Left renal pelvis (tissue), 4 donors: ENCODE measurements around the gene ABHD2. TPM values are rescaled to one million over a fixed set of nuclear protein-coding genes. Genes with fewer than 3 reads are reported as not detected.

Experiments used
- DNase-seq, 4 donors: peaks; one replicate each; pipeline ENCODE4 v3.0.0-alpha.2; 2013; ENCODE audit warnings: low read depth in 4 of 4, low spot score in 3 of 4
- polyA plus RNA-seq, 4 donors: library from polyadenylated mRNA; unstranded; fragments of 120-200 nt; gene quantifications; one replicate each; pipeline ENCODE4 v1.2.1, GENCODE V29; 2013; ENCODE audit not compliant: insufficient read length in 4 of 4

ABHD2 gene
- polyA plus RNA-seq, 4 donors, result 28.2 to 40.0 (median 29.6) TPM

DNA sequence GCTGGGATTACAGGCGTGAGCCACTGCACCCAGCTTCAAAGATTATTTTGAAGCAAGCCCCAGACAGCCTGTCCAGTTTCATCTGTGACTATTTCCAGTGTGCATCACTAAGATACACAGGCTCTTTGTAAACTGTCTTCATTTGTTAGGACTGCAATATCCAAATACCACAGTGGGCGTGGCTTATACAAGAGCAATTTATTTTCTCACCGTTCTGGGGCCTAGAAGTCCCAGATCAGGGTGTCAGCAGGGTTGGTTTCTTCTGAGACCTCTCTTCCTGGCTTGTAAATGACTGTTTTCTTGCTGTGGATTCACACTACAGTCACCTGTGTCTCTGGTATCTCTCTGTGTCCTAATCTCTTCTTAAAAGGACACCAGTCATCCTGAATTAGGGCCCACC, 73.4 kb downstream of the ABHD2 start:
- no peak for DNase-seq

DNA sequence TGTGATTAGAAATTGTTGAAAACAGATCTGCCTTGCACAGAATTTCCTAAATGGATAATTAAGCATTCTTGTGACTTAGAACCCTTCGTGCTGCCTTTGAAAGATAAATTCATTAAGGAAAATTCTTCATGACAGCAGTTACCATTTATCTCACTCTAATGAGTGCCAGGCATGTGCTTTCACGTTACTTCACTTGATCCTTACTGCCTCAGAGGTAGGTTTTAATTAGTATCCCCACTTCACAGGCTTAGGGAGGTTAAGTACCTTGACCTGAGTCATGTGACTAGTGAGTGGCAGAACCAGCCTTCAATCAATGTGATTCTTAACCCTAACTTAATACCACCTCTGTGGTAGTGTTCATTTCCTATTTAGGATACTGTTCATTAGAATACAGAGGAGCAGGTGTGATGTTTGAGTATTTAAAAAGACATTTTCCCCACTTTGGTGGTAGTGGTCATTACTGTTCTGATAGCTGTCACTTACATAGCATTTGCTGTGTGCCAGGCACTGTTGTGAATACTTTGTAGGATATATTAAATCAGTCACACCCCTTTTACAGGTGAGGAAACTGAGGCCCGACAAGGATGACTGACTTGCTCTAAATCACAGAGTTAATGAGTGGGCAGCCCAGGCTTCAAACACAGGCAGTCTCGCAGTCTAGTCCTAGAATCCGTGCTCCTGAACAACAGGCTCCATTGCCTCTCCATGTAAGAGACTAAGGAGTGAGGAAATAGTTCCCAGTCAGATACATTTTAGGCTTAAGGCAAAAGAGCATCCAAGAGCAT, 75.2 kb downstream of the ABHD2 start:
- DNase-seq, result no peak

DNA sequence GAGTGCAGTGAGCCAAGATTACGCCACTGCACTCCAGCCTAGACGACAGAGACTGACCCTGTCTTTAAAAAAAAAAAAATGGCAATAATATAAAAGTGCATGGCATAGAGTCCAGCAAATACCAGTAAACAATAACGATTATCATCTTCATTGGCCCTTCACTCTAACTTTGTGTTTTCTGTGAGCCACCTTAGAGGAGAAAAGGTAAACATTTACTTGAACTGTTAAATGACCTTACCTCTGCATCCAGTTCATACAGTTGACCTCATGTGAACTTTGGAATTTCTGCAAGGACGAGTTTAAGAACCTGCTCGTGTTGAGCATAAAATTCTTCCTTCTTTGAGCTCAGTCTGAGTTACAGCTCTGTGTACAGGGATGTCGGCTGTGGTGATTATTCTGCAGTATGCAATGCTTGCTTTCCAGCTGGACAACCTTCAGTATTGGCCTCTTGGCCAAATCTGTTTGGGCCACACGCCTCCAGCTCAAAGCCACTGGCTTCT, 76.5 kb downstream of the ABHD2 start:
- DNase-seq, result no peak

GRCh38 chr15:89165677-89166076, 77.4 kb downstream of the ABHD2 start:
- no peak for DNase-seq

GRCh38 chr15:89167267-89168176, 79.3 kb downstream of the ABHD2 start:
- DNase-seq, result no peak

DNA sequence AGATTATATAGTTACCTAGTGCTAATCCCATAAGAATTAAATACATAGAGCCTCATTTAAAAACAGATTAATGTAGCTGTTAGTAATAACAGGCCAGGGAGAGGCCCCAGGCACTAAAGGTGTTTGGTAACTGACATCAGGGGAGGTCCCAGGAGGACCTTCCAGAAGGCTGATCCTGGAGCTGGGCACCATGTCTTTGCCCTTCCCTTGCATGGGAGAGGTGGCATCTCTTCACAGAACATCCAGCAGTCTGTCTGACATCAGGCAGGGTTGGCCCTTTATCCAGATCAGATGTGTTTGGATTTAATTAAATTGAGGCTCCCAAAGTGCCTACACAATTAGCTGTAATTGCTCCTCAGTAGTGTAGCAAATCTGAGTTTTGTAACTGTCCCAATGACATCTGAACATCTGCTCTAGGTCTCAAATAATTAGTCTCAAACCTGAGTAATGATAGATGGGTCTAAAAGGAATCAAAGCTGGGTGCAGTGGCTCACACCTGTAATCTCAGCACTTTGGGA, 80.1 kb downstream of the ABHD2 start:
- no peak for DNase-seq

DNA sequence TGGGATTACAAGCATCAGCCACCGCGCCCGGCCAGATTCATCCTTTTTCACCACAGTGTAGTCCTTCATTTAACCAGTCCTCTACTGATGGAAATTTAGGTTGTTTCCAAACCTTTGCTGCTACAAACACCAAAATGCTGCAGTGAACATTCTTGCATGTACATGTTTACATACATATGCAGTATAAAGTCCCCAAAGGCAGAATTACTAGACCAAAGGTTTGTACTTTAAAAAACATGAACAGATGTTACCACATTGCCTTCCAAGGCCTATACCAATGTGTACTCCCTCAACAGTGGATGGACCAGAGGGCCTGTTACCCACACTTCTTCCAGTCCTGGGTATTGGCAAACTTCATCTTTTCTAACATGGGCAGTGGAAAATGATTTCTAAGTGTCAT, 82.1 kb downstream of the ABHD2 start:
- DNase-seq, result no peak

GRCh38 chr15:89171136-89172072, 83.1 kb downstream of the ABHD2 start:
- no peak for DNase-seq

GRCh38 chr15:89172921-89173320, 84.7 kb downstream of the ABHD2 start:
- no peak for DNase-seq

DNA sequence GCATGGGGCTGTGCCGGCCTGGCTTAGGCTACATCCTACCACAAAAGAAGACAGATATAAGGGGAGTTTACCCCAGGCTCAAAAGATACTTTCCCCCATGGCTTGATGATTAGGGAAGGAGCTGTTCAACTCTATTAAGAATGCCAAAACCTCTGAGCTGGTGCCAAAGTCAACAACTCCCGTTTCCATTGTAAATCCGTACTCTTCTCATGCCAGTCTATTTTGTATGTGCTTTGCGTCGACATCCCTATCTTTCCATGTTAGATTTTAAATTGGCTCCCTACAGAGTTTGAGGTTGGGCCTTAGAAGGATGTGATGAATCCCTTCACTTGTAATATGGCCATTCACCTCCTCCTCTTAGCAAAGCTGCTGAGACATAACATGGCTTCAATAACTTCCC, 86.2 kb downstream of the ABHD2 start:
- DNase-seq, result no peak

GRCh38 chr15:89175617-89176191, 87.4 kb downstream of the ABHD2 start:
- no peak for DNase-seq

GRCh38 chr15:89177116-89177515, 88.9 kb downstream of the ABHD2 start:
- no peak for DNase-seq

GRCh38 chr15:89177633-89178306, 89.5 kb downstream of the ABHD2 start:
- DNase-seq, result peak; percentile 44 to 67 (median 62)

GRCh38 chr15:89178307-89178977, 90.2 kb downstream of the ABHD2 start:
- no peak for DNase-seq

DNA sequence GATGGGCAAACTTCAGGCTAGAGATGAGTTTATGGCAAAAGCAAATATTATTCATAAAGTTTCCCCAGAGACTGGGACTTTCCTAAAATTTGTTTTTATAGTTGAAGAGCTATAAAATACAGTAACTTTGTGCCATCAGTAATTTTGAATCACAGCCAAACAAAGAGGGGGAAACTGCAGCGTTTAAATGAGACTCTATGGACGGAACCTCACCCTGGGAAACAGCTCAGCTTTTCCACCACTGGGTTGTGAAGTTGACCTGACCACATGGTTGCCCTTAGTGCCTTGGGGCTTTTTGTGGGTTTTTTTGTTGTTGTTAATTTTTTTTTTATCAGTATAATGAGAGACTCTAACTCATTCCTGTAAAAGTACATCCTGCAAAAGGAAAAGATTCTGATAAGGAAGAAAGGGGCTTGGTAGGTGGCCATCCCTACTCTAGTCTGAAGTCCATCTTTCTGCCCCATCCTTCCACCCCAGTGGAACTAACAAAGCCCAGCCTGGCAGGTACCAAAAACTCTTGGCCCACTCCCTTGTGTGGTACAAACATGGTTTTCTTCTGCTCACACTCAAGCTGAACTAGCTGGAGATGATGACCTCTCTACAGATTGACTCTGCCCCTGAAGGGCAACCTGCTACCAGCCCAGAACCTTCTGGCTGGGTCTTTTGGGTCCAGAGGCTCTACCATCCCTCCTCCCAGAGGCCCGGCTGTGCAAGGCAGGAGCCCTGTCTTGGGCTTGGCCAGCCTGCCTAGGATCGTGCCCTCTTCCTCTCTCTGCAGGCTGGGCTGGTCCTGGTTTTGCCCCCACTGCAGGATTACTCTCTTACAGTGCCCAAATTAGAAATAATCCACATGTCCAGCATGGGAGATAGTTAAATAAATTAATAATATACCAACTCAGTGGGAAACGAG, 92.0 kb downstream of the ABHD2 start:
- no peak for DNase-seq

DNA sequence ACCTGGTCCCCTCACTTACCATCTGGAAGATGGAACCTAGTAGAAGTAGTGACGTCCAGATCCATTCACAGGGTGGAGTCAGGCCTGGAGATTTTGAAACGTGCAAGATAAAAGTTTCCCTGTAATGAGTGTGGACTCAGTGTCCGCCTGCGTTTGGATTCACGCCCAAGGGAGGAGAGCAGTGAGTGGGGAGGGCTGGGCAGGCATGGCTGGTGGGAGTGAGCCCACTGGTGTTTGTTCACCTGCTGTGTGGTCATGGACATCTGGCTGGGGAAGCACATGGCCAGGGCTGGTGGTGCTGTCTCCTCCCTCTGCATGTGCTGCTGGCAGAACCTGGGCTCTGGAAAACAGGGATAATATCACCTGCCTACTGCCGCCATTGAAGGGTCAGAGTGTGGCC, 96.1 kb downstream of the ABHD2 start:
- no peak for DNase-seq

GRCh38 chr15:89184886-89185526, 96.8 kb downstream of the ABHD2 start:
- DNase-seq, result no peak
